Tibial nerve (tissue), 4 donors: ENCODE results near the gene RBM44. TPM values are rescaled to one million over a fixed set of nuclear protein-coding genes. Genes with fewer than 3 reads are reported as not detected.

Source experiments
- DNase-seq, 2 donors: peaks; one replicate each; pipeline ENCODE4 v3.0.0-alpha.2; 2019; ENCODE audit warnings: low spot score in 2 of 2
- H3K27ac ChIP-seq, 4 donors: fragments of 200-600 bp; sonication (generic) in 3 of 4; one replicate each; pipeline ENCODE4 v1.5.1; 2017 to 2019; ENCODE audit warnings: mild to moderate bottlenecking in 1 of 4
- H3K27me3 ChIP-seq, 2 donors: fragments of 200-600 bp; sonication (generic) in 1 of 2; one replicate each; pipeline versions ENCODE4 v1.5.1 to v1.6.0; 2017 to 2019
- H3K36me3 ChIP-seq, 3 donors: fragments of 200-600 bp; sonication (generic); one replicate each; pipeline ENCODE4 v1.5.1; 2018 to 2019
- H3K4me1 ChIP-seq, 4 donors: fragments of 200-600 bp; sonication (generic) in 3 of 4; one replicate each; pipeline ENCODE4 v1.5.1; 2017 to 2019
- H3K4me3 ChIP-seq, 4 donors: fragments of 200-600 bp; sonication (generic) in 3 of 4; one replicate each; pipeline ENCODE4 v1.5.1; 2017 to 2019; ENCODE audit warnings: mild to moderate bottlenecking in 1 of 4, moderate library complexity in 1 of 4
- H3K9me3 ChIP-seq, 4 donors: fragments of 200-600 bp; sonication (generic) in 3 of 4; one replicate each; pipeline ENCODE4 v1.5.1; 2017 to 2019
- EP300 ChIP-seq, 2 donors: sonication (generic); formaldehyde crosslinking; IDR thresholded peaks; one replicate each; pipeline ENCODE4 v1.6.1; 2017; ENCODE audit warnings: antibody characterized with exemption in 2 of 2, mild to moderate bottlenecking in 1 of 2
- POLR2A ChIP-seq, 2 donors: fragments of 450-650 bp; IDR thresholded peaks; one replicate each; pipeline ENCODE4 v1.6.1; 2017; ENCODE audit warnings: antibody characterized with exemption in 2 of 2, mild to moderate bottlenecking in 2 of 2, moderate library complexity in 2 of 2
- WGBS, 2 donors: methylation state at CpG; one replicate each; pipeline ENCODE4 v1.1.5; 2018; 5-methylcytosine and 5-hydroxymethylcytosine counted together
- total RNA-seq, 4 donors: library from RNA; depleted of rRNA; stranded (reverse); fragments of >200 nt; gene quantifications; one replicate each; pipeline ENCODE4 v1.1.0, GENCODE V29; 2016
- TF ChIP-seq, protein P1 (sequence below), 5 experiments: fragments of 200-600 bp in 3 of 5; fragments of 450-650 bp in 2 of 5; sonication (generic) in 3 of 5; IDR thresholded peaks; one replicate each; pipeline ENCODE4 v1.5.1; 2016 to 2019; ENCODE audit warnings: antibody characterized with exemption in 5 of 5, mild to moderate bottlenecking in 3 of 5, moderate library complexity in 2 of 5

RBM44 gene
- total RNA-seq, 4 donors from 2014 or later = under 0.01 to 0.59 (median 0.36) TPM

DNA sequence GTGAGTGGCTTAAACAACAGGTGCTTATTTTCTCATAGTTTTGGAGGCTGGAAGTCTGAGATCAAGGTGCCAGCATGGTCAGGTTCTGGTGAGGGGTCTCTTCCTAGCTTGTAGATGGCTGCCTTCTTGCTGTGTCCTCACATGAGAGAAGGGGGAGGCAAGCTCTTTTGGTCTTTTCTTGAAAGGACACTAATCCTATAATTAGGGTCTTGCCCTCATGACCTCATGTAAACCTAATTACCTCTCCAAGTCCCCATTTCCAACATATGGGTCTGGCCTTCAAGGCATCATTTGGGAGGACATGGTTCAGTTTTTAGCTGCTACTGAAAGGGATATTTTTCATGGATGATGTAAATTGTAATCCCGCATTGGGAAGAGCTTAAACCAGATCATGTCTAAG, 18.0 kb downstream of the RBM44 start:
- Histone ChIP-seq H3K9me3 (no peaks in the 10 kb centered on the region), H3K27ac (no peak overlapping the region), H3K36me3 (no peaks in the 10 kb centered on the region), H3K4me1 (no peaks in the 10 kb centered on the region), H3K27me3 (no peaks in the 10 kb centered on the region), H3K4me3 (no peak overlapping the region)
- no peak for DNase-seq
- WGBS, 2 donors = 96 to 100% methylated on average over 1 of the region's 1 CpG
- TF ChIP-seq, protein P1, sequence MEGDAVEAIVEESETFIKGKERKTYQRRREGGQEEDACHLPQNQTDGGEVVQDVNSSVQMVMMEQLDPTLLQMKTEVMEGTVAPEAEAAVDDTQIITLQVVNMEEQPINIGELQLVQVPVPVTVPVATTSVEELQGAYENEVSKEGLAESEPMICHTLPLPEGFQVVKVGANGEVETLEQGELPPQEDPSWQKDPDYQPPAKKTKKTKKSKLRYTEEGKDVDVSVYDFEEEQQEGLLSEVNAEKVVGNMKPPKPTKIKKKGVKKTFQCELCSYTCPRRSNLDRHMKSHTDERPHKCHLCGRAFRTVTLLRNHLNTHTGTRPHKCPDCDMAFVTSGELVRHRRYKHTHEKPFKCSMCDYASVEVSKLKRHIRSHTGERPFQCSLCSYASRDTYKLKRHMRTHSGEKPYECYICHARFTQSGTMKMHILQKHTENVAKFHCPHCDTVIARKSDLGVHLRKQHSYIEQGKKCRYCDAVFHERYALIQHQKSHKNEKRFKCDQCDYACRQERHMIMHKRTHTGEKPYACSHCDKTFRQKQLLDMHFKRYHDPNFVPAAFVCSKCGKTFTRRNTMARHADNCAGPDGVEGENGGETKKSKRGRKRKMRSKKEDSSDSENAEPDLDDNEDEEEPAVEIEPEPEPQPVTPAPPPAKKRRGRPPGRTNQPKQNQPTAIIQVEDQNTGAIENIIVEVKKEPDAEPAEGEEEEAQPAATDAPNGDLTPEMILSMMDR (IDR thresholded peaks at IDR 0.05) = no peak
- TF ChIP-seq EP300 (IDR thresholded peaks at IDR 0.05) = no peak
- TF ChIP-seq POLR2A (IDR thresholded peaks at IDR 0.05) = no peak

GRCh38 chr2:237818066-237818473, 19.5 kb downstream of the RBM44 start:
- no peak for DNase-seq
- Histone ChIP-seq H3K4me3 (no peak overlapping the region), H3K27me3 (no peaks in the 10 kb centered on the region), H3K27ac (no peak overlapping the region), H3K4me1 (no peaks in the 10 kb centered on the region), H3K36me3 (no peaks in the 10 kb centered on the region), H3K9me3 (no peaks in the 10 kb centered on the region)
- TF ChIP-seq POLR2A (IDR thresholded peaks at IDR 0.05) (no peak), EP300 (IDR thresholded peaks at IDR 0.05) (no peak)
- TF ChIP-seq, protein P1 (IDR thresholded peaks at IDR 0.05) = no peak
- 52 to 59% methylated on average over 5 of the region's 5 CpGs for WGBS, 2 donors

DNA sequence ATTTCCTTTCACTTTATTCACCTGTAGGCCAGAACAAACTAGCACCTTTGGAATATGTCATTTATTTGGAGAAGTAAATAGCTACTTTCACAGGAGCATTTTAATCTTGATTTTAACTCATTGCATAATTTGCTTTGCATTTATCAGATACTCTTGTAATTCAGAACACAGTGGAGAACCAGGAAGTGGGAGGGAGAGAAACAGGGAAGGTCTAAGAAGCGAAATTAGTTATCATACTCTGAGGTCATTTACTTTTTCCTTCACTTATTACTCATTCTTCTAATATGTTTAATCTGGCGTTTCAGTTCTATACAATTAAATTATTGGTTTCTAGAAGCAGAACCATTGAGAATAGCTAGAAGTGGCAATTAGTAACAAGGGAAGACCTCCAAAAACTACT, 20.7 kb downstream of the RBM44 start:
- H3K9me3 ChIP-seq = no peaks in the 10 kb centered on the region

DNA sequence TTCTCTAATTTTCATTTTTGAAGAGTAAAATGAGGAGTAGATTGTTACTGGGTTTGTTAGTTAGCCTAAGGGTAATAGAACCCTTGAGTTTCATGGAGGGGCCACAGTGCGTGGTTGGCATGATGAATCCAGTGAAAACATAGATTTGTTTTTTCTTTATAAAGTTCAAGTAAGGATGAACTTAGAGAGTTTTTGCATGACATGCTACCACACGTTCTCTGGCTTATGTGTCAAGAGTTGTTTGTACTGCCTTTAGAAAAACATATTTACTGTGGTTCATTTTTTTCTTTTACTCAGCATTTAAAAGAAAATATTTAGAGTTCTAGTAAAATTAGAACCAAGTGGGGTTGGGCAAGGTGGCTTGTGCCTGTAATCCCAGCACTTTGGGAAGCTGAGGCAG, 21.8 kb downstream of the RBM44 start:
- 63 to 78% methylated on average over 2 of the region's 2 CpGs for WGBS, 2 donors
- H3K4me1 ChIP-seq = no peaks in the 10 kb centered on the region
- H3K36me3 ChIP-seq = no peaks in the 10 kb centered on the region
- no peak overlapping the region for H3K4me3 ChIP-seq
- no peaks in the 10 kb centered on the region for H3K9me3 ChIP-seq
- DNase-seq = no peak
- H3K27ac ChIP-seq = no peak overlapping the region
- H3K27me3 ChIP-seq = no peaks in the 10 kb centered on the region
- no peak for TF ChIP-seq EP300 (IDR thresholded peaks at IDR 0.05)
- no peak for TF ChIP-seq POLR2A (IDR thresholded peaks at IDR 0.05)
- TF ChIP-seq, protein P1 (IDR thresholded peaks at IDR 0.05) = no peak

More for the DNA sequence above, 20.7 kb downstream of the RBM44 start:
- no peak overlapping the region for H3K4me3 ChIP-seq
- no peaks in the 10 kb centered on the region for H3K4me1 ChIP-seq
- 76 to 80% methylated on average over 2 of the region's 2 CpGs for WGBS, 2 donors
- DNase-seq = no peak
- no peak for TF ChIP-seq POLR2A (IDR thresholded peaks at IDR 0.05)
- no peak for TF ChIP-seq EP300 (IDR thresholded peaks at IDR 0.05)
- TF ChIP-seq, protein P1 (IDR thresholded peaks at IDR 0.05) = no peak
- no peaks in the 10 kb centered on the region for H3K27me3 ChIP-seq
- no peaks in the 10 kb centered on the region for H3K36me3 ChIP-seq
- no peak overlapping the region for H3K27ac ChIP-seq

DNA sequence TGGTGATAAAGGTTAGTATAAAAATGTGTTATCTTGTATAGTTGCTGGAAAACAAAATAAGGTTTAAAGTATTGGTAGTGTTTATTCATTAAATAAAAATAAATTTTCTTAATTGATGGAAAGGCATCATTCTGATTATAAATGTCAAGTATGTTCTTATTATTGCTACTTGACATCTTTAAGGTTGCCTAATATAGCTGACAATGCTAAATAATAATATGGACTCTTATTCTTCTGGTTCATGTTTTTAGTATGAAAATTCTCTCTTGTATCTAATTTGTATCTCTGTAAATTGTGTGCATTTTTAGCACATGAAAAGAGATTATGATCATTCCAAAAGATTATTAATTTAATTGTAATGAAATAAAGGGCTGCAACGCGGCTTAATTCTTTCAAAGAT, 25.0 kb downstream of the RBM44 start:
- Histone ChIP-seq H3K27me3 (no peaks in the 10 kb centered on the region), H3K4me1 (no peaks in the 10 kb centered on the region), H3K36me3 (no peaks in the 10 kb centered on the region), H3K9me3 (no peaks in the 10 kb centered on the region), H3K27ac (no peak overlapping the region), H3K4me3 (no peak overlapping the region)
- DNase-seq = no peak
- no peak for TF ChIP-seq EP300 (IDR thresholded peaks at IDR 0.05)
- WGBS, 2 donors = 98 to 99% methylated on average over 2 of the region's 2 CpGs

DNA sequence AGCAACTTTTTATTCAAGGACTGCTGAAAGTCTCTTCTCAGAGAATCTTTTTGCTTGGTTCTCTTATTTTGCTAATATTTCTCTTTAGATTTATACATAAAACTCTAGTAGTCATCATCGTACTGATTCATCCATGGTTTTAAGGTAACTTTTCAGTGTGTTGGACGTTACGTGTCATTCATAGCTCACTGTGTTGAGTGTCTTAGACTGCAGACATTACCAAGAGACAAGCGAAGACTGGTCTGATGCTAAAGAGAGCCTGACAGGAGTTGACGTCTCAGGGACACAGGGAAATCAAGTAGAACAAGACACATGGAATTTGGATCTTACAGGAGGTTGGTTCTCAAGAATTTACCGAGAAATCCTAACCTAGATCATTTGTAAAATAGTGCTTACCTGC, 25.5 kb downstream of the RBM44 start:
- Histone ChIP-seq H3K9me3 (no peaks in the 10 kb centered on the region), H3K27me3 (no peaks in the 10 kb centered on the region), H3K4me3 (no peak overlapping the region), H3K4me1 (no peaks in the 10 kb centered on the region), H3K36me3 (no peaks in the 10 kb centered on the region), H3K27ac (no peak overlapping the region)
- 80 to 83% methylated on average over 6 of the region's 6 CpGs for WGBS, 2 donors
- DNase-seq = no peak
- TF ChIP-seq, protein P1 (IDR thresholded peaks at IDR 0.05) = no peak
- TF ChIP-seq EP300 (IDR thresholded peaks at IDR 0.05) = no peak
- no peak for TF ChIP-seq POLR2A (IDR thresholded peaks at IDR 0.05)
